K562 (cell line): Measurements from ENCODE around the gene MKNK2. TPM values are rescaled to one million over a fixed set of nuclear protein-coding genes. Genes with fewer than 3 reads are reported as not detected.

Experiments used
- BHLHE40 ChIP-seq: IDR thresholded peaks from 2 replicates; pipeline ENCODE4 v1.6.1; 2011; ENCODE audit warnings: low read length, improper control_type of control experiment
- CCAR2 ChIP-seq: fragments of 200-400 bp; formaldehyde crosslinking; IDR thresholded peaks from 2 replicates; pipeline ENCODE4 v1.6.1; 2017; ENCODE audit warnings: mild to moderate bottlenecking, low read depth, low read length
- HNRNPUL1 ChIP-seq: fragments of 200-400 bp; formaldehyde crosslinking; IDR thresholded peaks from 2 replicates; pipeline ENCODE4 v1.6.1; 2017; ENCODE audit warnings: low read length
- JUND ChIP-seq, 2 experiments: IDR thresholded peaks; 2 replicates in 1 of 2; 3 replicates in 1 of 2; pipeline ENCODE4 v1.6.1; 2011; ENCODE audit warnings: borderline replicate concordance in 2 of 2, low read depth in 2 of 2, low read length in 2 of 2, improper control_type of control experiment in 1 of 2, missing biosample characterization in 1 of 2, missing genetic modification characterization in 1 of 2, missing genetic modification reagents in 1 of 2
- NR1H2 ChIP-seq: sonication (generic); formaldehyde crosslinking; IDR thresholded peaks from 2 replicates; pipeline ENCODE4 v1.4.0; 2020; ENCODE audit warnings: mild to moderate bottlenecking, missing genetic modification reagents
- POLR3G ChIP-seq: IDR thresholded peaks from 2 replicates; pipeline ENCODE4 v1.6.1; 2011; ENCODE audit not compliant: insufficient read length, insufficient replicate concordance; ENCODE audit errors: extremely low read depth
- RFX1 ChIP-seq: fragments of 450-650 bp; IDR thresholded peaks from 2 replicates; pipeline ENCODE4 v1.6.1; 2016; ENCODE audit warnings: mild to moderate bottlenecking, moderate library complexity
- RNF2 ChIP-seq: sonication (generic); IDR thresholded peaks from 2 replicates; pipeline ENCODE4 v1.6.1; 2016
- ZBTB17 ChIP-seq: fragments of 450-650 bp; formaldehyde crosslinking; IDR thresholded peaks from 2 replicates; pipeline ENCODE4 v1.4.0; 2020; ENCODE audit warnings: mild to moderate bottlenecking
- ZNF584 ChIP-seq: fragments of 200-800 bp; sonication (Bioruptor generic); IDR thresholded peaks from 2 replicates; pipeline ENCODE4 v1.6.1; 2016; ENCODE audit warnings: low read depth, mild to moderate bottlenecking, missing genetic modification characterization, missing compliant biosample characterization
- ZNF79 ChIP-seq: fragments of 250-450 bp; sonication (Bioruptor Pico); IDR thresholded peaks from 2 replicates; pipeline ENCODE4 v1.4.0; 2020; ENCODE audit warnings: low read depth, mild to moderate bottlenecking, moderate library complexity
- polyA plus RNA-seq, 8 experiments: library from polyadenylated mRNA; depleted of rRNA in 4 of 8; stranded (reverse) in 5 of 8; unstranded in 3 of 8; fragments of >200 nt; fragmentation: Nextera tagmentation in 2 of 8; fragmentation: Illumina TruSeq in 1 of 8; extraction: Ambion mirVana in 2 of 8; extraction: Trizol in 1 of 8; gene quantifications; 2 replicates each; pipeline versions ENCODE4 v1.2.1 to v1.2.3, GENCODE V29; 2011 to 2014; ENCODE audit warnings: inconsistent platforms in 1 of 8, missing spikeins in 1 of 8
- total RNA-seq, 7 experiments: library from RNA; depleted of rRNA in 6 of 7; stranded (reverse); fragments of >200 nt in 6 of 7; fragmentation: Illumina TruSeq in 2 of 7; extraction: Trizol in 2 of 7; gene quantifications; 2 replicates each; pipeline versions ENCODE4 v1.2.1 to v1.2.3, GENCODE V29; 2011 to 2021; ENCODE audit warnings: low replicate concordance in 1 of 7
- TF ChIP-seq, protein P1 (sequence below): fragments of 250-450 bp; sonication (Bioruptor Pico); IDR thresholded peaks from 2 replicates; pipeline ENCODE4 v1.4.0; 2020
- TF ChIP-seq, protein P2 (sequence below): sonication (generic); formaldehyde crosslinking; IDR thresholded peaks from 2 replicates; pipeline ENCODE4 v1.8.0; 2022; ENCODE audit warnings: mild to moderate bottlenecking, missing genetic modification reagents
- TF ChIP-seq, protein P3 (sequence below): fragments of 250-450 bp; sonication (Bioruptor Pico); IDR thresholded peaks from 2 replicates; pipeline ENCODE4 v1.8.0; 2022; ENCODE audit warnings: inconsistent platforms

MKNK2 gene
- total and polyA plus RNA-seq, 9 of the 15 experiments (the other 6 are each of a cell fraction or from before 2014, with no cell fraction given): 5.1 to 191 (median 51.9) TPM

DNA sequence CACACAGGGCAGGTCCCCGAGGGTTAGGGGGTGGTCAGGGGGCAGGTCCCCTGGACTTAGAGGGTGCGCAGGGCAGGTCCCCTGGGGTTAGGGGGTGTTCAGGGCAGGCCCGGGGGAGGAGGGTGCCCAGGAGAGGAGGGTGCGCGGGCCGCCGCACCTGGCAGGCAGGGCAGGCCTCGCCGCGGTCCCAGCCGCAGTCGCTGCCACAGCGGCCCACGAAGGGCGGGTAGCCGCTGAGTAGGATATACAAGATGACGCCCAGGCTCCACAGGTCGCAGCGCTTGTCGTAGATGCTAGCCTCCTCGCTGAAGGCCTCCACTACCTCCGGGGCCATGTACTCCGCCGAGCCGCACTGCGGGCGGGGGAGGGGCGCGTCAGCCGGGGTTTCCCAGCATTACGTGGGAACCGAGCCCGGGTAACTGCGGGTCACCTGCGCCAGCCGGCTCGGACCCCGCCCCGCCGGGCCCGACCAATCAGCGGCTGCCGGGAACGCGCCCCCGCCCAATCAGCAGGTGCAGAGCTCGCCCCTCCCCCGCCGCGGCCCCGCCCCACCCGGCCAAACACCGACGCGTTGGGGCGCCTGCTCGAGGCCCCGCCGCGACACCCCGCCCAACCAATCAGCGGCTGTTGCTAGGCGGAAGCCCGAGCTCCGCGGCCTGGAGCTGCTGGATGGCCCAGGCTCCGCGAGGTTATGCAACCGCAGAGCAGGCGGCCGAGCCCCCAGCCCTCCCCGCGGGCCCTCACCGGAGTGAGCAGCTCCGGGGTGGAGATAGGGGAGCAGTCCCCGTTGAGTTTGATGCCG is 9.2 kb downstream of the MKNK2 start (continued):
- TF ChIP-seq, protein P1, sequence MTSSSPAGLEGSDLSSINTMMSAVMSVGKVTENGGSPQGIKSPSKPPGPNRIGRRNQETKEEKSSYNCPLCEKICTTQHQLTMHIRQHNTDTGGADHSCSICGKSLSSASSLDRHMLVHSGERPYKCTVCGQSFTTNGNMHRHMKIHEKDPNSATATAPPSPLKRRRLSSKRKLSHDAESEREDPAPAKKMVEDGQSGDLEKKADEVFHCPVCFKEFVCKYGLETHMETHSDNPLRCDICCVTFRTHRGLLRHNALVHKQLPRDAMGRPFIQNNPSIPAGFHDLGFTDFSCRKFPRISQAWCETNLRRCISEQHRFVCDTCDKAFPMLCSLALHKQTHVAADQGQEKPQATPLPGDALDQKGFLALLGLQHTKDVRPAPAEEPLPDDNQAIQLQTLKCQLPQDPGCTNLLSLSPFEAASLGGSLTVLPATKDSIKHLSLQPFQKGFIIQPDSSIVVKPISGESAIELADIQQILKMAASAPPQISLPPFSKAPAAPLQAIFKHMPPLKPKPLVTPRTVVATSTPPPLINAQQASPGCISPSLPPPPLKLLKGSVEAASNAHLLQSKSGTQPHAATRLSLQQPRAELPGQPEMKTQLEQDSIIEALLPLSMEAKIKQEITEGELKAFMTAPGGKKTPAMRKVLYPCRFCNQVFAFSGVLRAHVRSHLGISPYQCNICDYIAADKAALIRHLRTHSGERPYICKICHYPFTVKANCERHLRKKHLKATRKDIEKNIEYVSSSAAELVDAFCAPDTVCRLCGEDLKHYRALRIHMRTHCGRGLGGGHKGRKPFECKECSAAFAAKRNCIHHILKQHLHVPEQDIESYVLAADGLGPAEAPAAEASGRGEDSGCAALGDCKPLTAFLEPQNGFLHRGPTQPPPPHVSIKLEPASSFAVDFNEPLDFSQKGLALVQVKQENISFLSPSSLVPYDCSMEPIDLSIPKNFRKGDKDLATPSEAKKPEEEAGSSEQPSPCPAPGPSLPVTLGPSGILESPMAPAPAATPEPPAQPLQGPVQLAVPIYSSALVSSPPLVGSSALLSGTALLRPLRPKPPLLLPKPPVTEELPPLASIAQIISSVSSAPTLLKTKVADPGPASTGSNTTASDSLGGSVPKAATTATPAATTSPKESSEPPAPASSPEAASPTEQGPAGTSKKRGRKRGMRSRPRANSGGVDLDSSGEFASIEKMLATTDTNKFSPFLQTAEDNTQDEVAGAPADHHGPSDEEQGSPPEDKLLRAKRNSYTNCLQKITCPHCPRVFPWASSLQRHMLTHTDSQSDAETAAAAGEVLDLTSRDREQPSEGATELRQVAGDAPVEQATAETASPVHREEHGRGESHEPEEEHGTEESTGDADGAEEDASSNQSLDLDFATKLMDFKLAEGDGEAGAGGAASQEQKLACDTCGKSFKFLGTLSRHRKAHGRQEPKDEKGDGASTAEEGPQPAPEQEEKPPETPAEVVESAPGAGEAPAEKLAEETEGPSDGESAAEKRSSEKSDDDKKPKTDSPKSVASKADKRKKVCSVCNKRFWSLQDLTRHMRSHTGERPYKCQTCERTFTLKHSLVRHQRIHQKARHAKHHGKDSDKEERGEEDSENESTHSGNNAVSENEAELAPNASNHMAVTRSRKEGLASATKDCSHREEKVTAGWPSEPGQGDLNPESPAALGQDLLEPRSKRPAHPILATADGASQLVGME (CRISPR knock-in tag): peak; percentile 50; the same call in 1 of the 2 replicates
- TF ChIP-seq ZNF79 (CRISPR knock-in tag) (no peak), BHLHE40 (peak; percentile 76), ZNF584 (CRISPR knock-in tag) (no peak), RNF2 (peak; percentile 64; the same call in 1 of the 2 replicates), ZBTB17 (CRISPR knock-in tag) (no peak), JUND (IDR thresholded peaks at IDR 0.05; ENCODE audit: borderline replicate concordance, low read depth, low read length) (peak; percentile 6; the same call in 1 of the 2 replicates), JUND (tag; IDR thresholded peaks at IDR 0.05; ENCODE audit: borderline replicate concordance, low read depth, low read length) (no peak; the same call in 2 of the 3 replicates), RFX1 (no peak), POLR3G (no peak), NR1H2 (CRISPR knock-in tag) (peak; percentile 93; the same call in 1 of the 2 replicates), HNRNPUL1 (no peak), CCAR2 (no peak)
- TF ChIP-seq, protein P2, sequence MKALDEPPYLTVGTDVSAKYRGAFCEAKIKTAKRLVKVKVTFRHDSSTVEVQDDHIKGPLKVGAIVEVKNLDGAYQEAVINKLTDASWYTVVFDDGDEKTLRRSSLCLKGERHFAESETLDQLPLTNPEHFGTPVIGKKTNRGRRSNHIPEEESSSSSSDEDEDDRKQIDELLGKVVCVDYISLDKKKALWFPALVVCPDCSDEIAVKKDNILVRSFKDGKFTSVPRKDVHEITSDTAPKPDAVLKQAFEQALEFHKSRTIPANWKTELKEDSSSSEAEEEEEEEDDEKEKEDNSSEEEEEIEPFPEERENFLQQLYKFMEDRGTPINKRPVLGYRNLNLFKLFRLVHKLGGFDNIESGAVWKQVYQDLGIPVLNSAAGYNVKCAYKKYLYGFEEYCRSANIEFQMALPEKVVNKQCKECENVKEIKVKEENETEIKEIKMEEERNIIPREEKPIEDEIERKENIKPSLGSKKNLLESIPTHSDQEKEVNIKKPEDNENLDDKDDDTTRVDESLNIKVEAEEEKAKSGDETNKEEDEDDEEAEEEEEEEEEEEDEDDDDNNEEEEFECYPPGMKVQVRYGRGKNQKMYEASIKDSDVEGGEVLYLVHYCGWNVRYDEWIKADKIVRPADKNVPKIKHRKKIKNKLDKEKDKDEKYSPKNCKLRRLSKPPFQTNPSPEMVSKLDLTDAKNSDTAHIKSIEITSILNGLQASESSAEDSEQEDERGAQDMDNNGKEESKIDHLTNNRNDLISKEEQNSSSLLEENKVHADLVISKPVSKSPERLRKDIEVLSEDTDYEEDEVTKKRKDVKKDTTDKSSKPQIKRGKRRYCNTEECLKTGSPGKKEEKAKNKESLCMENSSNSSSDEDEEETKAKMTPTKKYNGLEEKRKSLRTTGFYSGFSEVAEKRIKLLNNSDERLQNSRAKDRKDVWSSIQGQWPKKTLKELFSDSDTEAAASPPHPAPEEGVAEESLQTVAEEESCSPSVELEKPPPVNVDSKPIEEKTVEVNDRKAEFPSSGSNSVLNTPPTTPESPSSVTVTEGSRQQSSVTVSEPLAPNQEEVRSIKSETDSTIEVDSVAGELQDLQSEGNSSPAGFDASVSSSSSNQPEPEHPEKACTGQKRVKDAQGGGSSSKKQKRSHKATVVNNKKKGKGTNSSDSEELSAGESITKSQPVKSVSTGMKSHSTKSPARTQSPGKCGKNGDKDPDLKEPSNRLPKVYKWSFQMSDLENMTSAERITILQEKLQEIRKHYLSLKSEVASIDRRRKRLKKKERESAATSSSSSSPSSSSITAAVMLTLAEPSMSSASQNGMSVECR (CRISPR knock-in tag): no peak
- TF ChIP-seq, protein P3, sequence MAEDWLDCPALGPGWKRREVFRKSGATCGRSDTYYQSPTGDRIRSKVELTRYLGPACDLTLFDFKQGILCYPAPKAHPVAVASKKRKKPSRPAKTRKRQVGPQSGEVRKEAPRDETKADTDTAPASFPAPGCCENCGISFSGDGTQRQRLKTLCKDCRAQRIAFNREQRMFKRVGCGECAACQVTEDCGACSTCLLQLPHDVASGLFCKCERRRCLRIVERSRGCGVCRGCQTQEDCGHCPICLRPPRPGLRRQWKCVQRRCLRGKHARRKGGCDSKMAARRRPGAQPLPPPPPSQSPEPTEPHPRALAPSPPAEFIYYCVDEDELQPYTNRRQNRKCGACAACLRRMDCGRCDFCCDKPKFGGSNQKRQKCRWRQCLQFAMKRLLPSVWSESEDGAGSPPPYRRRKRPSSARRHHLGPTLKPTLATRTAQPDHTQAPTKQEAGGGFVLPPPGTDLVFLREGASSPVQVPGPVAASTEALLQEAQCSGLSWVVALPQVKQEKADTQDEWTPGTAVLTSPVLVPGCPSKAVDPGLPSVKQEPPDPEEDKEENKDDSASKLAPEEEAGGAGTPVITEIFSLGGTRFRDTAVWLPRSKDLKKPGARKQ (CRISPR knock-in tag): no peak
